Naive thymus-derived CD8-positive, alpha-beta T cell (primary cell): ENCODE data around the gene TNK2. TPM values are rescaled to one million over a fixed set of nuclear protein-coding genes. Genes with fewer than 3 reads are reported as not detected.

Source experiments
- ATAC-seq, 2 donors: fragments of 150-1000 bp; cut with Tn5 transposase in 1 of 2; sonication (Bioruptor Pico), chemical (Tn5 transposase) in 1 of 2; 1 replicate in 1 of 2; 2 replicates in 1 of 2; pipeline ENCODE4 v1.10.0; 2021; ENCODE audit warnings: mild to moderate bottlenecking in 2 of 2, moderate library complexity in 2 of 2
- POLR2A ChIA-PET: fragments of 350-600 bp; sonication (Branson Sonifier 250); formaldehyde crosslinking; loops from one replicate; lab custom pipeline; 2021; ENCODE audit warnings: antibody characterized with exemption; lab: Charles Lee
- DNase-seq, 10 donors: peaks; one replicate each; pipeline versions ENCODE4 v3.0.0 to v3.0.0-alpha.2; 2020 to 2022
- H3K27ac Mint-ChIP-seq, 10 donors: one replicate each; pipeline ENCODE4 v1.8.0; 2020 to 2022; ENCODE audit warnings: mild to moderate bottlenecking in 10 of 10, mixed read lengths in 10 of 10, moderate library complexity in 4 of 10, inconsistent platforms in 1 of 10
- H3K27me3 Mint-ChIP-seq, 5 donors: one replicate each; pipeline ENCODE4 v1.8.0; 2021 to 2022; ENCODE audit warnings: mixed read lengths in 5 of 5
- H3K36me3 Mint-ChIP-seq, 3 donors: one replicate each; pipeline ENCODE4 v1.8.0; 2020 to 2022; ENCODE audit warnings: mixed read lengths in 3 of 3, mild to moderate bottlenecking in 2 of 3, inconsistent platforms in 1 of 3
- H3K4me1 Mint-ChIP-seq, 4 donors: one replicate each; pipeline ENCODE4 v1.8.0; 2021 to 2022; ENCODE audit warnings: mixed read lengths in 4 of 4
- H3K4me3 Mint-ChIP-seq, 10 donors: one replicate each; pipeline ENCODE4 v1.8.0; 2020 to 2022; ENCODE audit warnings: mild to moderate bottlenecking in 10 of 10, mixed read lengths in 10 of 10, moderate library complexity in 6 of 10, inconsistent platforms in 1 of 10
- H3K9me3 Mint-ChIP-seq, 9 donors: one replicate each; pipeline ENCODE4 v1.8.0; 2020 to 2022; ENCODE audit warnings: mixed read lengths in 9 of 9, mild to moderate bottlenecking in 3 of 9, inconsistent platforms in 1 of 9, moderate library complexity in 1 of 9
- polyA plus RNA-seq, 3 donors: library from polyadenylated mRNA; unstranded; fragments of 300-500 nt; fragmentation: Illumina TruSeq; gene quantifications; one replicate each; pipeline ENCODE4 v1.2.3, GENCODE V29; 2021
- total RNA-seq, 8 experiments: library from RNA in 2 of 8; stranded (reverse) in 2 of 8; gene quantifications; one replicate each; pipeline ENCODE4 v1.2.3 and lab custom pipeline; 2021 to 2026

Gene TNK2
- total and polyA plus RNA-seq, 5 experiments from 2014 or later: 1.3 to 149 (median 2.5) TPM

GRCh38 chr3:195895078-195895860 is 13.1 kb downstream of the TNK2 start:
- peak overlapping the region; percentile 79 to 97 (median 95) for H3K27ac Mint-ChIP-seq
- DNase-seq (peak; percentile 46 to 77 (median 61)), ATAC-seq (peak; percentile 68 to 76)
- peaks cover 0 to 2% (median 0%) of the 10 kb centered on the region in 3 donors for H3K36me3 Mint-ChIP-seq
- no peaks in the 10 kb centered on the region for H3K9me3 Mint-ChIP-seq
- POLR2A ChIA-PET: interaction anchor here (0.9 to 8.8 kb wide), 8 partner anchors 11 to 345 kb away, joined by 3 to 241 read pairs (median 6); partner anchors contain the start of gene TNK2
- peaks cover 30 to 62% (median 52%) of the 10 kb centered on the region in 4 donors for H3K4me1 Mint-ChIP-seq
- H3K27me3 Mint-ChIP-seq: no peaks in the 10 kb centered on the region
- H3K4me3 Mint-ChIP-seq: peak overlapping the region; percentile 86 to 94 (median 92)

GRCh38 chr3:195893916-195894465 is 14.4 kb downstream of the TNK2 start:
- peaks cover 30 to 50% (median 46%) of the 10 kb centered on the region in 4 donors for H3K4me1 Mint-ChIP-seq
- DNase-seq (no peak), ATAC-seq (no peak)
- no peaks in the 10 kb centered on the region for H3K36me3 Mint-ChIP-seq
- H3K9me3 Mint-ChIP-seq: no peaks in the 10 kb centered on the region
- POLR2A ChIA-PET: interaction anchor here (0.6 to 8.8 kb wide), 7 partner anchors 8 to 313 kb away, joined by 3 to 241 read pairs (median 4); partner anchors contain the start of gene TNK2
- peak overlapping the region in 4 of 10 donors; percentile 25 to 96 (median 72) for H3K27ac Mint-ChIP-seq
- no peaks in the 10 kb centered on the region for H3K27me3 Mint-ChIP-seq
- peak overlapping the region in 9 of 10 donors; percentile 10 to 93 (median 59) for H3K4me3 Mint-ChIP-seq

GRCh38 chr3:195893516-195893915 is 14.8 kb downstream of the TNK2 start:
- POLR2A ChIA-PET: interaction anchor here (1.3 to 8.8 kb wide), 4 partner anchors 14 to 34 kb away, joined by 4 to 241 read pairs (median 30); partner anchors contain the start of gene TNK2
- no peak for ATAC-seq
- H3K4me1 Mint-ChIP-seq: peaks cover 30 to 49% (median 45%) of the 10 kb centered on the region in 4 donors
- no peaks in the 10 kb centered on the region for H3K27me3 Mint-ChIP-seq
- H3K9me3 Mint-ChIP-seq: no peaks in the 10 kb centered on the region
- H3K27ac Mint-ChIP-seq: peak overlapping the region in 2 of 10 donors; percentile 17 to 69
- peak overlapping the region in 4 of 10 donors; percentile 10 to 86 (median 44) for H3K4me3 Mint-ChIP-seq
- no peaks in the 10 kb centered on the region for H3K36me3 Mint-ChIP-seq
- DNase-seq: no peak

- ATAC-seq (no peak), DNase-seq (peak in 1 of 10 donors; percentile 44)
- Mint-ChIP-seq H3K4me3 (peak overlapping the region in 1 of 10 donors; percentile 18), H3K27ac (peak overlapping the region in 1 of 10 donors; percentile 56), H3K4me1 (peaks cover 25 to 44% (median 40%) of the 10 kb centered on the region in 4 donors), H3K9me3 (no peaks in the 10 kb centered on the region), H3K36me3 (no peaks in the 10 kb centered on the region), H3K27me3 (no peaks in the 10 kb centered on the region)
- POLR2A ChIA-PET: interaction anchor here (1.1 to 8.8 kb wide), 4 partner anchors 14 to 32 kb away, joined by 3 to 241 read pairs (median 28); partner anchors contain the start of gene TNK2
Observed at GRCh38 chr3:195893044-195893395, 15.3 kb downstream of the TNK2 start.

GRCh38 chr3:195892105-195893043 is 16.0 kb downstream of the TNK2 start:
- POLR2A ChIA-PET: interaction anchor here (1.1 to 8.8 kb wide), 4 partner anchors 9 to 32 kb away, joined by 3 to 241 read pairs (median 28); partner anchors contain the start of gene TNK2
- peaks cover 23 to 40% (median 36%) of the 10 kb centered on the region in 4 donors for H3K4me1 Mint-ChIP-seq
- H3K36me3 Mint-ChIP-seq: peaks cover 0 to 3% (median 0%) of the 10 kb centered on the region in 3 donors
- H3K27ac Mint-ChIP-seq: peak overlapping the region in 1 of 10 donors; percentile 56
- no peak overlapping the region for H3K4me3 Mint-ChIP-seq
- ATAC-seq (no peak), DNase-seq (peak in 1 of 10 donors; percentile 42)
- H3K27me3 Mint-ChIP-seq: no peaks in the 10 kb centered on the region
- no peaks in the 10 kb centered on the region for H3K9me3 Mint-ChIP-seq

- DNase-seq (peak in 1 of 10 donors; percentile 42), ATAC-seq (no peak)
- Mint-ChIP-seq H3K9me3 (no peaks in the 10 kb centered on the region), H3K27me3 (no peaks in the 10 kb centered on the region), H3K27ac (peak overlapping the region in 2 of 10 donors; percentile 27 to 49), H3K4me1 (peaks cover 19 to 34% (median 28%) of the 10 kb centered on the region in 4 donors), H3K4me3 (no peak overlapping the region), H3K36me3 (peaks cover 0 to 6% (median 0%) of the 10 kb centered on the region in 3 donors)
- POLR2A ChIA-PET: interaction anchor here (1.1 to 8.8 kb wide), 3 partner anchors 9 to 31 kb away, joined by 3 to 241 read pairs (median 3); partner anchors contain the start of gene TNK2
Observed at GRCh38 chr3:195891431-195892104, 16.8 kb downstream of the TNK2 start.

- Mint-ChIP-seq H3K27ac (peak overlapping the region in 1 of 10 donors; percentile 27), H3K9me3 (no peaks in the 10 kb centered on the region), H3K4me3 (no peak overlapping the region), H3K27me3 (no peaks in the 10 kb centered on the region), H3K36me3 (peaks cover 0 to 10% (median 0%) of the 10 kb centered on the region in 3 donors), H3K4me1 (peaks cover 14 to 34% (median 19%) of the 10 kb centered on the region in 4 donors)
- peak in 1 of 10 donors; percentile 41 for DNase-seq
- POLR2A ChIA-PET: interaction anchor here (1.2 to 2.0 kb wide), 3 partner anchors 19 to 29 kb away, joined by 3 to 7 read pairs (median 5); no protein-coding TSS in a partner anchor
- no peak for ATAC-seq
Observed at GRCh38 chr3:195889870-195890295, 18.5 kb downstream of the TNK2 start.

GRCh38 chr3:195888981-195889869 is 19.1 kb downstream of the TNK2 start:
- ATAC-seq: no peak
- peaks cover 8 to 28% (median 13%) of the 10 kb centered on the region in 4 donors for H3K4me1 Mint-ChIP-seq
- POLR2A ChIA-PET: interaction anchor here (0.8 to 2.0 kb wide), 3 partner anchors 10 to 25 kb away, joined by 3 to 7 read pairs (median 5); no protein-coding TSS in a partner anchor
- no peak for DNase-seq
- H3K9me3 Mint-ChIP-seq: no peaks in the 10 kb centered on the region
- H3K27me3 Mint-ChIP-seq: no peaks in the 10 kb centered on the region
- H3K36me3 Mint-ChIP-seq: peaks cover 0 to 10% (median 0%) of the 10 kb centered on the region in 3 donors
- H3K27ac Mint-ChIP-seq: peak overlapping the region in 4 of 10 donors; percentile 18 to 60 (median 28)
- H3K4me3 Mint-ChIP-seq: no peak overlapping the region

GRCh38 chr3:195888311-195888761 is 20.0 kb downstream of the TNK2 start:
- peak overlapping the region in 1 of 10 donors; percentile 56 for H3K27ac Mint-ChIP-seq
- H3K36me3 Mint-ChIP-seq: peaks cover 0 to 17% (median 2%) of the 10 kb centered on the region in 3 donors
- no peaks in the 10 kb centered on the region for H3K9me3 Mint-ChIP-seq
- DNase-seq (peak in 1 of 10 donors; percentile 53), ATAC-seq (no peak)
- no peak overlapping the region for H3K4me3 Mint-ChIP-seq
- peaks cover 0 to 25% (median 8%) of the 10 kb centered on the region in 4 donors for H3K4me1 Mint-ChIP-seq
- POLR2A ChIA-PET: interaction anchor here (0.8 to 2.0 kb wide), 2 partner anchors 11 to 26 kb away, joined by 3 to 7 read pairs; no protein-coding TSS in a partner anchor
- no peaks in the 10 kb centered on the region for H3K27me3 Mint-ChIP-seq

- H3K27ac Mint-ChIP-seq: peak overlapping the region in 4 of 10 donors; percentile 11 to 33 (median 22)
- POLR2A ChIA-PET: no interaction called here
Observed at GRCh38 chr3:195887670-195888069, 20.7 kb downstream of the TNK2 start.

More at GRCh38 chr3:195887670-195888069, 20.7 kb downstream of the TNK2 start:
- H3K4me3 Mint-ChIP-seq: no peak overlapping the region
- H3K4me1 Mint-ChIP-seq: peaks cover 0 to 26% (median 5%) of the 10 kb centered on the region in 4 donors
- DNase-seq (no peak), ATAC-seq (no peak)
- H3K36me3 Mint-ChIP-seq: peaks cover 0 to 21% (median 3%) of the 10 kb centered on the region in 3 donors
- no peaks in the 10 kb centered on the region for H3K27me3 Mint-ChIP-seq
- no peaks in the 10 kb centered on the region for H3K9me3 Mint-ChIP-seq
